H1 (cell line): ENCODE results near the gene TRIP13. TPM values are rescaled to one million over a fixed set of nuclear protein-coding genes. Genes with fewer than 3 reads are reported as not detected.

ENCODE experiments used
- CTCF ChIA-PET: fragments of 300-600 bp; sonication (Branson Sonifier 250); formaldehyde crosslinking; loops from one replicate; lab custom pipeline; 2021; ENCODE audit not compliant: partially characterized antibody; lab: Charles Lee
- POLR2A ChIA-PET: fragments of 300-600 bp; sonication (Branson Sonifier 250); formaldehyde crosslinking; loops from one replicate; lab custom pipeline; 2021; ENCODE audit warnings: inconsistent platforms; ENCODE audit not compliant: partially characterized antibody; lab: Charles Lee
- DNase-seq, 2 experiments: peaks; one replicate each; pipeline versions ENCODE4 v3.0.0 to v3.0.0-alpha.2; 2010 to 2022; ENCODE audit warnings: low spot score in 2 of 2, low read depth in 1 of 2, mixed read lengths in 1 of 2
- FAIRE-seq: peaks from 2 replicates; lab custom pipeline; 2011; peaks lifted over from hg19 to GRCh38; lab: Jason Lieb, UNC
- H2AFZ ChIP-seq: 2 replicates; pipeline ENCODE4 v1.8.1; 2012; ENCODE audit warnings: low read length, inconsistent platforms
- H2AK5ac ChIP-seq: 2 replicates; pipeline ENCODE4 v1.6.1; 2013; ENCODE audit warnings: low read depth, low read length
- H2BK120ac ChIP-seq: replicated peaks from 2 replicates; pipeline ENCODE3; 2013; ENCODE audit warnings: low read depth, low read length, inconsistent platforms
- H2BK12ac ChIP-seq: 2 replicates; pipeline ENCODE4 v1.6.1; 2013; ENCODE audit warnings: low read depth, low read length
- H2BK15ac ChIP-seq: 2 replicates; pipeline ENCODE4 v1.6.1; 2013; ENCODE audit warnings: low read length
- H2BK20ac ChIP-seq: 2 replicates; pipeline ENCODE4 v1.6.1; 2013; ENCODE audit warnings: low read length
- H2BK5ac ChIP-seq: 2 replicates; pipeline ENCODE4 v1.6.1; 2013; ENCODE audit warnings: low read depth, low read length
- H3K14ac ChIP-seq: 2 replicates; pipeline ENCODE4 v1.6.1; 2013; ENCODE audit warnings: inconsistent platforms; ENCODE audit not compliant: insufficient read length
- H3K18ac ChIP-seq: 2 replicates; pipeline ENCODE4 v1.6.1; 2013; ENCODE audit warnings: low read length; ENCODE audit errors: extremely low read depth
- H3K23ac ChIP-seq: 2 replicates; pipeline ENCODE4 v1.6.1; 2013; ENCODE audit warnings: inconsistent platforms; ENCODE audit not compliant: insufficient read length
- H3K23me2 ChIP-seq: 2 replicates; pipeline ENCODE4 v1.6.1; 2013; ENCODE audit warnings: low read depth, low read length
- H3K27ac ChIP-seq: 2 replicates; pipeline ENCODE4 v1.6.1; 2011; ENCODE audit warnings: low read depth, low read length, inconsistent platforms
- H3K27me3 ChIP-seq, 4 experiments: replicated peaks in 1 of 4; 1 replicate in 1 of 4; 2 replicates in 3 of 4; pipeline versions ENCODE4 v1.6.1 to v1.8.1; 2011 to 2013; ENCODE audit warnings: low read length in 3 of 4, mild to moderate bottlenecking in 3 of 4, inconsistent platforms in 2 of 4, mixed read lengths in 2 of 4, moderate library complexity in 1 of 4; ENCODE audit not compliant: control insufficient read depth in 3 of 4, insufficient read depth in 3 of 4; ENCODE audit errors: extremely low read depth in 1 of 4
- H3K36me3 ChIP-seq, 4 experiments: 2 replicates each; pipeline versions ENCODE4 v1.6.1 to v1.8.1; 2011 to 2013; ENCODE audit warnings: mild to moderate bottlenecking in 4 of 4, low read length in 3 of 4, moderate library complexity in 2 of 4, control low read depth in 1 of 4, inconsistent platforms in 1 of 4; ENCODE audit not compliant: insufficient read depth in 4 of 4, control insufficient read depth in 2 of 4
- H3K4ac ChIP-seq: replicated peaks from 2 replicates; pipeline ENCODE3; 2013; ENCODE audit warnings: low read length, low read depth, mixed read lengths, inconsistent platforms; ENCODE audit not compliant: insufficient read length
- H3K4me1 ChIP-seq, 4 experiments: replicated peaks in 1 of 4; 1 replicate in 1 of 4; 2 replicates in 3 of 4; pipeline versions ENCODE4 v1.6.1 to v1.8.1; 2011 to 2013; ENCODE audit warnings: low read length in 3 of 4, inconsistent platforms in 2 of 4, mixed read lengths in 1 of 4; ENCODE audit not compliant: insufficient read depth in 4 of 4, control insufficient read depth in 3 of 4
- H3K4me2 ChIP-seq, 2 experiments: 2 replicates each; pipeline versions ENCODE4 v1.6.1 to v1.8.1; 2011 to 2013; ENCODE audit warnings: low read depth in 2 of 2, low read length in 2 of 2, control low read depth in 1 of 2, inconsistent platforms in 1 of 2, mild to moderate bottlenecking in 1 of 2; ENCODE audit not compliant: insufficient read depth in 1 of 2
- H3K4me3 ChIP-seq, 4 experiments: fragments of 200-600, 300-600 bp in 1 of 4; sonication (generic), shearing (Covaris generic), sonication (Bioruptor Twin) in 1 of 4; 2 replicates each; pipeline versions ENCODE4 v1.5.1 to v1.8.1; 2011 to 2016; ENCODE audit warnings: low read length in 4 of 4, low read depth in 3 of 4, control low read depth in 2 of 4, inconsistent platforms in 2 of 4, mild to moderate bottlenecking in 2 of 4, mixed read lengths in 1 of 4, moderate library complexity in 1 of 4; ENCODE audit not compliant: insufficient read depth in 2 of 4; ENCODE audit errors: extremely low read depth in 1 of 4
- H3K56ac ChIP-seq: replicated peaks from 2 replicates; pipeline ENCODE3; 2013; ENCODE audit warnings: low read depth, mild to moderate bottlenecking, mixed read lengths, low read length, inconsistent platforms; ENCODE audit not compliant: insufficient read length
- H3K79me1 ChIP-seq: 2 replicates; pipeline ENCODE4 v1.6.1; 2013; ENCODE audit warnings: low read depth, low read length, control low read depth
- H3K79me2 ChIP-seq, 2 experiments: 2 replicates each; pipeline versions ENCODE4 v1.6.1 to v1.8.1; 2012 to 2013; ENCODE audit warnings: low read length in 2 of 2, mild to moderate bottlenecking in 2 of 2, inconsistent platforms in 1 of 2; ENCODE audit not compliant: insufficient read depth in 2 of 2, control insufficient read depth in 1 of 2
- H3K9ac ChIP-seq, 4 experiments: replicated peaks in 1 of 4; 1 replicate in 1 of 4; 2 replicates in 3 of 4; pipeline versions ENCODE4 v1.6.1 to v1.8.1; 2011 to 2013; ENCODE audit warnings: low read depth in 3 of 4, low read length in 3 of 4, control low read depth in 2 of 4, mild to moderate bottlenecking in 2 of 4, moderate library complexity in 2 of 4, inconsistent platforms in 1 of 4; ENCODE audit errors: extremely low read depth in 1 of 4
- H3K9me3 ChIP-seq, 2 experiments: 2 replicates each; pipeline versions ENCODE4 v1.6.1 to v1.8.1; 2012 to 2013; ENCODE audit warnings: mild to moderate bottlenecking in 2 of 2, moderate library complexity in 2 of 2, control low read depth in 1 of 2, inconsistent platforms in 1 of 2, low read depth in 1 of 2, low read length in 1 of 2, mixed read lengths in 1 of 2; ENCODE audit not compliant: insufficient read depth in 2 of 2
- H4K20me1 ChIP-seq, 2 experiments: replicated peaks in 1 of 2; 2 replicates each; pipeline versions ENCODE3 to v1.8.1; 2011 to 2013; ENCODE audit warnings: inconsistent platforms in 2 of 2, low read length in 2 of 2, mild to moderate bottlenecking in 1 of 2; ENCODE audit not compliant: insufficient read depth in 2 of 2, control insufficient read depth in 1 of 2
- H4K5ac ChIP-seq: 2 replicates; pipeline ENCODE4 v1.6.1; 2013; ENCODE audit warnings: low read length, low read depth, mixed read lengths, inconsistent platforms; ENCODE audit not compliant: insufficient read length
- H4K8ac ChIP-seq: 2 replicates; pipeline ENCODE4 v1.8.0; 2013; ENCODE audit warnings: mild to moderate bottlenecking, moderate library complexity, low read length, inconsistent platforms; ENCODE audit not compliant: insufficient read depth; ENCODE audit errors: extremely low read depth
- H4K91ac ChIP-seq: replicated peaks from 2 replicates; pipeline ENCODE3; 2013; ENCODE audit warnings: low read length, mixed read lengths, inconsistent platforms; ENCODE audit not compliant: insufficient read length
- CTBP2 ChIP-seq: IDR thresholded peaks from 2 replicates; pipeline ENCODE4 v1.7.0; 2011; ENCODE audit warnings: borderline replicate concordance, mild to moderate bottlenecking, moderate library complexity, mixed read lengths, low read length; ENCODE audit not compliant: insufficient read depth, insufficient read length
- EZH2 ChIP-seq: fragments of 200-600 bp; sonication (generic); IDR thresholded peaks from 2 replicates; pipeline ENCODE4 v1.7.1; 2012; ENCODE audit warnings: low read depth, mild to moderate bottlenecking, moderate library complexity, low read length, inconsistent platforms; ENCODE audit not compliant: severe bottlenecking
- KDM1A ChIP-seq: fragments of 200-600, 300-600 bp; sonication (generic); IDR thresholded peaks from 2 replicates; pipeline ENCODE4 v1.7.1; 2016; ENCODE audit warnings: mild to moderate bottlenecking, low read length, borderline replicate concordance
- PHF8 ChIP-seq: fragments of 200-600 bp; sonication (generic); conservative IDR thresholded peaks from 2 replicates; pipeline ENCODE4 v1.7.1; 2012; ENCODE audit warnings: low read depth, mild to moderate bottlenecking, inconsistent platforms, low read length, moderate library complexity
- POLR2A ChIP-seq, 2 experiments: IDR thresholded peaks; 1 replicate in 1 of 2; 2 replicates in 1 of 2; pipeline ENCODE4 v1.6.1; 2011; ENCODE audit warnings: low read depth in 2 of 2, low read length in 2 of 2, mild to moderate bottlenecking in 2 of 2; ENCODE audit errors: control extremely low read depth in 1 of 2
- SIRT6 ChIP-seq: IDR thresholded peaks from one replicate; pipeline ENCODE4 v1.7.1; 2012; ENCODE audit warnings: low read length, inconsistent platforms
- SP1 ChIP-seq: IDR thresholded peaks from 2 replicates; pipeline ENCODE4 v1.6.1; 2011; ENCODE audit warnings: low read depth, low read length
- TBP ChIP-seq: IDR thresholded peaks from 2 replicates; pipeline ENCODE4 v1.6.1; 2011; ENCODE audit warnings: low read depth, low read length, improper control_type of control experiment
- TEAD4 ChIP-seq: IDR thresholded peaks from 2 replicates; pipeline ENCODE4 v1.6.1; 2012; ENCODE audit warnings: low read depth, low read length, inconsistent platforms, mixed read lengths
- WGBS, 2 experiments: shearing (Covaris generic) in 1 of 2; methylation state at CpG; one replicate each; pipeline versions ENCODE4 v1.1.6 to v1.1.7; 2013 to 2015; ENCODE audit warnings: low lambda C conversion rate in 2 of 2, mixed read lengths in 2 of 2, inconsistent platforms in 1 of 2, low coverage in 1 of 2, missing lambda C conversion rate in 1 of 2; ENCODE audit not compliant: insufficient replicate concordance in 2 of 2, insufficient coverage in 1 of 2, insufficient read length in 1 of 2; ENCODE audit errors: extremely low coverage in 1 of 2, missing lambda C conversion rate in 1 of 2; 5-methylcytosine and 5-hydroxymethylcytosine counted together
- polyA plus RNA-seq, 7 experiments: library from polyadenylated mRNA; depleted of rRNA in 3 of 7; stranded (reverse) in 5 of 7; unstranded in 2 of 7; fragments of >200 nt in 5 of 7; fragments of 200-250 nt in 2 of 7; gene quantifications; 1 replicate in 5 of 7; 2 replicates in 1 of 7; 4 replicates in 1 of 7; pipeline versions ENCODE4 v1.2.1 to v1.2.3, GENCODE V29; 2011 to 2013; ENCODE audit warnings: missing spikeins in 2 of 7, mixed read lengths in 2 of 7
- total RNA-seq: library from RNA; stranded (reverse); fragmentation: NEBNext Ultra II Directional; extraction: Animal tissue kit (Norgen Biotek cat#: 25700); gene quantifications from 2 replicates; pipeline ENCODE4 v1.2.1, GENCODE V29; 2021
- TF ChIP-seq, protein P1 (sequence below): IDR thresholded peaks from 2 replicates; pipeline ENCODE4 v1.6.1; 2012; ENCODE audit warnings: low read length, inconsistent platforms

TRIP13 gene
- total and polyA plus RNA-seq, 2 of the 8 experiments (the other 6 are each of a cell fraction or from before 2014, with no cell fraction given), result 20.0 to 39.2 TPM

DNA sequence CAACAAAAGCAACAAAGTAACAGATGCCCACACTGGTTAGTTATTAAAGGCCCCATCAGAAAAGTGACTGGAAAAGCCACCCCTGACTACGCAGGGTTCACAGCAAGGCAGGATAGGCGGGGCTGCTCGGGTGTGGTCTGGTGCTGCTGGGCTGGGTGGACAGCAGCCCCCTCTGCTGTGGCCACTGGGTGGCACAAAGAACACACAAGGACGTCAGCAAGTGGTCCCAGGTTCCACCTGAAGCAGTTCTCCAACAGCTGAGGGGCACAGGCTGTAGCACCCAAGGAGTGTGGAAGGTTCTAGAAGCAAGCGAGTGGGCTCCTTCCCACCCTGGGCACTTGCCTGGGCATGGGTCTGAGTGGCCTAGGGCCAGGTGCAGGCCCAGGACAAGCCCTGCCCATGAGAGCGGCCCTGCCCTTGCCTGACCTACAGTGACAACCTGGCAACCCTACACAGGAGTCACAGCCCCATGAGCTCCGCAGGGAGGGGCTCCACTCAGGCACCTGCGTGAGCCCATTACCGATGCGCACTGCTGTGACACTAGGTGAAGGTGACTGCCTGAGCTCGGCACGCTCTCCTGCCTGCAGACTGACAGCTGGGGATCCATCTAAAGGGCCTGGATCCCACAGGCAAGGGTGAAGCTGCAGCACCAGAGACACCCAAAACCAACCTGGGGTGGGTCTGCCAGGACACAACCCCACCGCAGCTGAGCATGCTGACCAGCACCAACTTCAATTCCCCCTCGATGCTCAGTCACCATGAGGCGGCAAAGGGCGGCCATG is 8.1 kb upstream of the TRIP13 start:
- peaks cover 24 to 41% of the 10 kb centered on the region in 2 experiments for H4K20me1 ChIP-seq
- no peaks in the 10 kb centered on the region for H3K4me1 ChIP-seq
- FAIRE-seq, result no peak
- no peak for TF ChIP-seq KDM1A
- TF ChIP-seq, protein P1, sequence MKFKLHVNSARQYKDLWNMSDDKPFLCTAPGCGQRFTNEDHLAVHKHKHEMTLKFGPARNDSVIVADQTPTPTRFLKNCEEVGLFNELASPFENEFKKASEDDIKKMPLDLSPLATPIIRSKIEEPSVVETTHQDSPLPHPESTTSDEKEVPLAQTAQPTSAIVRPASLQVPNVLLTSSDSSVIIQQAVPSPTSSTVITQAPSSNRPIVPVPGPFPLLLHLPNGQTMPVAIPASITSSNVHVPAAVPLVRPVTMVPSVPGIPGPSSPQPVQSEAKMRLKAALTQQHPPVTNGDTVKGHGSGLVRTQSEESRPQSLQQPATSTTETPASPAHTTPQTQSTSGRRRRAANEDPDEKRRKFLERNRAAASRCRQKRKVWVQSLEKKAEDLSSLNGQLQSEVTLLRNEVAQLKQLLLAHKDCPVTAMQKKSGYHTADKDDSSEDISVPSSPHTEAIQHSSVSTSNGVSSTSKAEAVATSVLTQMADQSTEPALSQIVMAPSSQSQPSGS, result no peak
- no peak for TF ChIP-seq PHF8
- TF ChIP-seq SP1, result no peak
- TF ChIP-seq POLR2A (IDR thresholded peaks at IDR 0.05; ENCODE audit: control extremely low read depth in 1 of 2, low read depth in 2 of 2, low read length in 2 of 2), result no peak
- no peak for TF ChIP-seq TBP
- TF ChIP-seq CTBP2, result no peak
- TF ChIP-seq SIRT6, result no peak
- no peak for TF ChIP-seq TEAD4
- no peak for TF ChIP-seq EZH2

More for the DNA sequence above, 8.1 kb upstream of the TRIP13 start:
- Histone ChIP-seq H3K18ac (no peak overlapping the region), H3K9me3 (no peaks in the 10 kb centered on the region; a peak in 1 of 4 replicates), H3K9ac (no peak overlapping the region), H2BK120ac (no peak overlapping the region), H3K23me2 (peaks cover 5% of the 10 kb centered on the region; the same call in 1 of the 2 replicates), H4K5ac (no peak overlapping the region), H4K8ac (no peak overlapping the region), H3K23ac (no peak overlapping the region), H3K79me2 (peaks cover 0 to 55% of the 10 kb centered on the region in 2 experiments; a peak in 3 of 4 replicates), H3K4me2 (no peak overlapping the region), H3K4ac (no peak overlapping the region), H3K79me1 (peaks cover 24% of the 10 kb centered on the region), H3K4me3 (no peak overlapping the region), H3K27ac (no peak overlapping the region), H3K36me3 (peaks cover 44 to 87% (median 85%) of the 10 kb centered on the region in 4 experiments), H3K56ac (no peak overlapping the region), H4K91ac (no peak overlapping the region), H2AFZ (no peak overlapping the region), H3K27me3 (no peaks in the 10 kb centered on the region; a peak in 1 of 7 replicates), H2BK15ac (no peak overlapping the region), H2BK20ac (no peak overlapping the region), H2AK5ac (no peak overlapping the region), H2BK5ac (no peak overlapping the region; the same call in 1 of the 2 replicates), H3K14ac (no peak overlapping the region), H2BK12ac (no peak overlapping the region)
- DNase-seq, result no peak
- POLR2A ChIA-PET, result interaction anchor here (1.1 to 2.5 kb wide), 8 partner anchors 8 to 36 kb away, joined by 3 to 10 read pairs (median 4); partner anchors contain the start of genes BRD9 and TRIP13
- WGBS, 2 experiments, result 89% methylated on average over 16 of the region's 16 CpGs; no CpG with 5 or more reads in 1 of the 2 experiments
- CTCF ChIA-PET, result interaction anchor here (0.6 to 1.2 kb wide), 2 partner anchors 18 to 669 kb away, joined by 3 to 4 read pairs; no protein-coding TSS in a partner anchor
